Measurements from ENCODE around the gene GDF10.

Gene GDF10

DNA sequence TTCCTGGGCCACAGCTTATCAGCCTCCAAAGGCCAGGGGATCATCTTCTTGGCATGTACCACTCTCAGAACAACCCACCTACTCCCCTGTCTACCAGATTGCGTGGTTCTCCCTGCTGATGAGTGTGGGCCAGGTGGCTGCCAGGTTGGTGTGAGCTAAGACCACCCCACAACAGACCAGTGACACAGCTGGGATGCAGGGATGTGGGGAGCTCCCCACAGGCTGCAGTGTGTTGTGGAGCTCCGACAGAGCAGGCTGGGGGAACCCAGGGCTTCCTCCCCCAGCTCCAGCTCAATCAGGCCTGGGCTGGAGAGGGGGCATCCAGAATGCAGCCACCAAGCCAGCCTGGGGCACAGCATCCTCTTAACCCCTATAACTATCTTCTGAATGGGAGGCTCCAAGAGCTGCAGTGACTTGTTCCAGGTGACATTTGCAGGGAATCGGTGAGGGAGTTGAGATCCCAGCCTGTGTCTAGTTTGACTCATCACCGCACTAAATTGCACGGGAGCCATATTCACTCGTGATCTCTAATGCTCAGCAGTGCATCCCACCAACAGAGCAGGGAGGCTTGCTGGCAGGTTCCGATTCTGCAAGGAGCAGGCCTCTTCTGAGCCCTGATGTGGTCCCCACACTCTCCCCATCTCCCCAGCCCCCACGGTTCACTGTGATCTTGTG is 21.7 kb downstream of the GDF10 start:
- no peaks in the 10 kb centered on the region for H3K27me3 ChIP-seq
- H3K4me2 ChIP-seq, result no peak overlapping the region
- no peaks in the 10 kb centered on the region for H3K4me1 ChIP-seq
- no peaks in the 10 kb centered on the region for H3K9me3 ChIP-seq
- H3K9ac ChIP-seq, result no peak overlapping the region
- H4K20me1 ChIP-seq, result no peaks in the 10 kb centered on the region
- TF ChIP-seq Cebpa-rat (IDR thresholded peaks at IDR 0.05), result no peak
- H3K36me3 ChIP-seq, result no peaks in the 10 kb centered on the region
- no peak overlapping the region for H3K27ac ChIP-seq
- no peak overlapping the region for H3K4me3 ChIP-seq

DNA sequence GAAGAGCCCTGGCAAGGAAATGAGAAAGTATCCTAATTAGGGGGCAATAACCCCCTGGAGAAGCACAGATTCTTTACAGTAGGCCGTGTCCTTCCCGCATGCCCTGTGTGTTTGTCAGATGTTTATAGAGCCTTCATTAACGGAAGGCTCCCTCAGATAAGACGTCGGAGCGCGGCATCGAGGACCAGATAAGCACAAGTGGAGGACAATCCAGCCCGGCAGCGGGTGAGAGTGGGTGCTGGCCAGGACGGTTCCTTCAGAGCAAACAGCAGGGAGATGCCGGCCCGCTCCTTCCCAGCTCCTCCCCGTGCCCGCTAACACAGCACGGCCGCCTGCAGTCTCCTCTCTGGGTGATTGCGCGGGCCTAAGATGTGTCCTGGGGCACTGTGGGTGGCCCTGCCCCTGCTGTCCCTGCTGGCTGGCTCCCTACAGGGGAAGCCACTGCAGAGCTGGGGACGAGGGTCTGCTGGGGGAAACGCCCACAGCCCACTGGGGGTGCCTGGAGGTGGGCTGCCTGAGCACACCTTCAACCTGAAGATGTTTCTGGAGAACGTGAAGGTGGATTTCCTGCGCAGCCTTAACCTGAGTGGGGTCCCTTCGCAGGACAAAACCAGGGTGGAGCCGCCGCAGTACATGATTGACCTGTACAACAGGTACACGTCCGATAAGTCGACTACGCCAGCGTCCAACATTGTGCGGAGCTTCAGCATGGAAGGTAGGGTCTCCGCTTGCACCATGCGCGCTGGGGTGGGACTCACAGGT is 22.5 kb downstream of the GDF10 start, which contains the start of gene GDF2:
TSS of gene GDF2 (plus strand) at position 155 of the 762 bp plus-strand sequence. CDS start at position 370, 215 bp downstream.
- no peaks in the 10 kb centered on the region for H3K9me3 ChIP-seq
- H3K9ac ChIP-seq, result no peak within 1 kb of the TSS
- H3K36me3 ChIP-seq, result no peaks in the 10 kb centered on the region
- no peak within 1 kb of the TSS for H3K4me2 ChIP-seq
- H4K20me1 ChIP-seq, result no peaks in the 10 kb centered on the region
- H3K4me3 ChIP-seq, result no peak within 1 kb of the TSS
- no peak for TF ChIP-seq Cebpa-rat (IDR thresholded peaks at IDR 0.05)
- H3K4me1 ChIP-seq, result no peaks in the 10 kb centered on the region
- H3K27ac ChIP-seq, result no peak within 1 kb of the TSS
- H3K27me3 ChIP-seq, result no peaks in the 10 kb centered on the region

DNA sequence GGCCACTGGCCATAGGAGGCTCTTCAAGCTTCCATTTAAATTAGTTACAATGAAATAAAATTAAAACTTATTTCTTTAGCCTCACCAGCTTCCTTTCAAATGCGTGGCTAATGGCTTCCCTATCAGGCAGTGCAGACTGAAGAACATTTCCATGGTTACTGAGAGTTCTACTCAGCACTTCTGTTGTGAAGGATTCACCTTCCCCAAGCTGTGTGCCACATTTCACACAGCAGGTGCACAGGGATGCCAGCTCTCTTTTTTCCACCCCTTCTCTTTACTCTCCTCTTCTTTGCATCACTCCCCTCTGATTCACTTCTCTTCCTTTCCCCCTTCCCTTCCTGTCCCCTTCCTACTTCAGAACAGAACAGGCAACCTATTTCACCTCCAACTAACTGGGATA is 23.1 kb downstream of the GDF10 start:
- no peaks in the 10 kb centered on the region for H3K9me3 ChIP-seq
- H3K4me3 ChIP-seq, result no peak overlapping the region
- no peak overlapping the region for H3K27ac ChIP-seq
- TF ChIP-seq Cebpa-rat (IDR thresholded peaks at IDR 0.05), result no peak
- no peak overlapping the region for H3K4me2 ChIP-seq
- H3K4me1 ChIP-seq, result no peaks in the 10 kb centered on the region
- H3K27me3 ChIP-seq, result no peaks in the 10 kb centered on the region
- no peak overlapping the region for H3K9ac ChIP-seq
- H4K20me1 ChIP-seq, result no peaks in the 10 kb centered on the region
- no peaks in the 10 kb centered on the region for H3K36me3 ChIP-seq

DNA sequence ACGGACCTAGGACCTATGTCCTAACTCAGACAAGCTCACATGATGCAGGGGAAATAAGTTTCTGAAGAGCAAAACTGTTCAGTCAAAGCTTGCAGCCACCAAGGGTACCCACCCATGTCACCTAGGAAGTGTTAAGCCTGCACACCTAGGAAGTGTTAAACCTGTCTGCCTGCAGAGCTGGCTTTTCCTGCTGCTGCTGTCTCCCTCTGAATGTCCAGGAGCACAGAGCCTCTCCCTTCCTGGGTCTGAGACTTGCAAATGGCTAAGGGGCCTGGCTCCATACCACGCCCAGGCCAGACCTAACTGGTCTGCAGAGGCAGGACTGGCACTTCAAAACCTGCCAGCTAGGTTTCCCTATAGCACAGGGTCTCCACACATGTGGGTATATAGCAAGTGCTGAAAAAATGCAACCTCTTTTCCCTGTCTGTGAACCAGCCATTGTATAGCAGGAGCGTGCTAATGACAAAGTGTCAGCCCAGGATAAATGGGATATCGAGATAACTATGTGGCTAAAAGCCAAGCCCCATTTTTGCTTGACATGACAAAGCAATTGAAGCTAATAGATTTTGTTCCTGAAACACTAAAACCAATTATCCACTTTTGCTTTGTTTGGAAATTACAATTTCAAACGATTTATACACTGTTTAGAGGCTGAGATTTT is 23.8 kb downstream of the GDF10 start:
- H3K27ac ChIP-seq, result no peak overlapping the region
- H3K4me3 ChIP-seq, result no peak overlapping the region
- TF ChIP-seq Cebpa-rat (IDR thresholded peaks at IDR 0.05), result no peak
- no peaks in the 10 kb centered on the region for H3K27me3 ChIP-seq
- H3K36me3 ChIP-seq, result no peaks in the 10 kb centered on the region
- no peak overlapping the region for H3K4me2 ChIP-seq
- H3K4me1 ChIP-seq, result no peaks in the 10 kb centered on the region
- H3K9me3 ChIP-seq, result no peaks in the 10 kb centered on the region
- no peak overlapping the region for H3K9ac ChIP-seq
- H4K20me1 ChIP-seq, result no peaks in the 10 kb centered on the region

DNA sequence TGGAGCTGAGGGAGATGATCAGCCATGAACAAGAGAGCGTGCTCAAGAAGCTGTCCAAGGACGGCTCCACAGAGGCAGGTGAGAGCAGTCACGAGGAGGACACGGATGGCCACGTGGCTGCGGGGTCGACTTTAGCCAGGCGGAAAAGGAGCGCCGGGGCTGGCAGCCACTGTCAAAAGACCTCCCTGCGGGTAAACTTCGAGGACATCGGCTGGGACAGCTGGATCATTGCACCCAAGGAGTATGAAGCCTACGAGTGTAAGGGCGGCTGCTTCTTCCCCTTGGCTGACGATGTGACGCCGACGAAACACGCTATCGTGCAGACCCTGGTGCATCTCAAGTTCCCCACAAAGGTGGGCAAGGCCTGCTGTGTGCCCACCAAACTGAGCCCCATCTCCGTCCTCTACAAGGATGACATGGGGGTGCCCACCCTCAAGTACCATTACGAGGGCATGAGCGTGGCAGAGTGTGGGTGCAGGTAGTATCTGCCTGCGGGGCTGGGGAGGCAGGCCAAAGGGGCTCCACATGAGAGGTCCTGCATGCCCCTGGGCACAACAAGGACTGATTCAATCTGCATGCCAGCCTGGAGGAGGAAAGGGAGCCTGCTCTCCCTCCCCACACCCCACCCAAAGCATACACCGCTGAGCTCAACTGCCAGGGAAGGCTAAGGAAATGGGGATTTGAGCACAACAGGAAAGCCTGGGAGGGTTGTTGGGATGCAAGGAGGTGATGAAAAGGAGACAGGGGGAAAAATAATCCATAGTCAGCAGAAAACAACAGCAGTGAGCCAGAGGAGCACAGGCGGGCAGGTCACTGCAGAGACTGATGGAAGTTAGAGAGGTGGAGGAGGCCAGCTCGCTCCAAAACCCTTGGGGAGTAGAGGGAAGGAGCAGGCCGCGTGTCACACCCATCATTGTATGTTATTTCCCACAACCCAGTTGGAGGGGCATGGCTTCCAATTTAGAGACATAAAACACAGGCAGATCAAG is 25.6 kb downstream of the GDF10 start:
- Histone ChIP-seq H3K36me3 (no peaks in the 10 kb centered on the region), H3K27ac (no peak overlapping the region), H4K20me1 (no peaks in the 10 kb centered on the region), H3K9ac (no peak overlapping the region), H3K4me1 (no peaks in the 10 kb centered on the region), H3K27me3 (no peaks in the 10 kb centered on the region), H3K4me3 (no peak overlapping the region), H3K9me3 (no peaks in the 10 kb centered on the region), H3K4me2 (no peak overlapping the region)
- no peak for TF ChIP-seq Cebpa-rat (IDR thresholded peaks at IDR 0.05)

DNA sequence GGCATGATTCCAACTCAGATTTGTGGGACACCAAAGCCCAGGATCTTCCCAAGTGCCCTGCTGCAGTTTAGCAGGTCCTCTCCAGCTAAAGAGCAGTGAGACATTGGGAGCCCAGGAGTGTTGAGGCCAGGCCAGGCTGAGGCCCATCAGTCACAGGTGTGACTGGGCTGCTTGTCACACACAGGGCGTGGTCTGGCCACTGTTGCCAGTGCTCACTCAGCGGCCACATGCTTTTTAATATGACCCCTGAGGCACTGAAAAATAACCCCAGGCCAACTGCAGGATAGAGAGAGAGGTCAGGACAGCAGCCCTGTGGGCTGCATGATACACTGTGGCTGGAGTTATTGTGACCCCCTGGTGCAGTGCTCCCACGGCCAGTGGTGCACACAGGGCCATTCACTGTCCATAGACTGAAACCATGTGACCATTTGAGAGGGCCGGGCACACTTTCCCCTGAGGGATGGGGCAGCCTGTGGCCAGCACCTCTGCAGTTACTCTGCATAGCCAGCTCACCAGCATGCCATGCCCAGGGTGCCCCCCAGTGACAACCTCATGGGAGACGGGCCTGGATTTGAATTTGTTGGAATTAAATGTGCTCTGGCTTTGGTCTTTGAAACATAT is 26.4 kb downstream of the GDF10 start:
- Histone ChIP-seq H3K4me2 (no peak overlapping the region), H4K20me1 (no peaks in the 10 kb centered on the region), H3K9me3 (no peaks in the 10 kb centered on the region), H3K4me3 (no peak overlapping the region), H3K27ac (no peak overlapping the region), H3K27me3 (no peaks in the 10 kb centered on the region), H3K9ac (no peak overlapping the region), H3K36me3 (no peaks in the 10 kb centered on the region), H3K4me1 (no peaks in the 10 kb centered on the region)
- no peak for TF ChIP-seq Cebpa-rat (IDR thresholded peaks at IDR 0.05)

DNA sequence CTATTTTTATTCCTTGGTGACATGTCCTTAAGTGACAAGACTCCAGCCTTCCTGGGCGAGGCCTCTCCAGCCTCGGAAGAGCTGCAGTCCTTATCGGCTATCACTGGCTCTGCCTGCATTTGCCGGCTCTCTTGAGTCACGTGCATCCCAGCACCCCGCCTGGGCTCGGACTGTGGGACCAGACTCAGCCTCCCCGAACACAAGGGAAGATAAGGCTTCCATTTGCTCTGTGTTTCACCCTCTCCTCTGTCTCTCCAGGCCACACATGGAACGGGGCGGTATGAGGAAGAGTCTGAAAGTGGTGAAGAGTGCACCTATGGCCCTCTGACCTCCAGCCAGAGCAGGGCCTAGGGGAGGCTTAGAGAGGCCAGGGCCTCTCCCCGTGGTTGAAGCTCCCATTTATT is 26.9 kb downstream of the GDF10 start:
- no peaks in the 10 kb centered on the region for H3K36me3 ChIP-seq
- H3K9ac ChIP-seq, result no peak overlapping the region
- no peak overlapping the region for H3K4me3 ChIP-seq
- no peaks in the 10 kb centered on the region for H4K20me1 ChIP-seq
- no peaks in the 10 kb centered on the region for H3K27me3 ChIP-seq
- H3K27ac ChIP-seq, result no peak overlapping the region
- TF ChIP-seq Cebpa-rat (IDR thresholded peaks at IDR 0.05), result no peak
- no peaks in the 10 kb centered on the region for H3K9me3 ChIP-seq
- no peaks in the 10 kb centered on the region for H3K4me1 ChIP-seq
- no peak overlapping the region for H3K4me2 ChIP-seq

DNA sequence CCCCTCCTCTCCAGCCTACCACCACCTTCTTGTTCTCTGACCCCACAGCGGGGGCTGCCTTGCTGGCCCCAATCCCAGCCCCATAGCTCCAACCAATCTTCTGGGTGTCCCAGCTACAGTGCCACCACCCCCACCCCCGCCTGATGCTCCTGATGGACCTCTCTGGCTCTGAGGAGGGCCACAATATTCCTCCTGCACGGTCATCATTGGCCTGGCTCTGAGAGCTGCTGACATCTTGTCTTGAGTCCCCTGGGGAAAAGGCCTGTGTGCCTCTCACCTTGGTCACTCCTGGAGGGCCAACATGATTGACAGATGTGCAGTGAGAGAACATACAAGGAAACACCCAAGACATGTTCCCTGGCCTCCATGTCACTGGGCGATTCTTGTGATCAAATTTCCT is 29.9 kb downstream of the GDF10 start:
- Histone ChIP-seq H3K27me3 (no peaks in the 10 kb centered on the region), H3K4me2 (no peak overlapping the region), H3K4me1 (no peaks in the 10 kb centered on the region), H3K4me3 (no peak overlapping the region), H4K20me1 (no peaks in the 10 kb centered on the region), H3K36me3 (no peaks in the 10 kb centered on the region), H3K9ac (no peak overlapping the region), H3K9me3 (no peaks in the 10 kb centered on the region), H3K27ac (no peak overlapping the region)
- no peak for TF ChIP-seq Cebpa-rat (IDR thresholded peaks at IDR 0.05)

DNA sequence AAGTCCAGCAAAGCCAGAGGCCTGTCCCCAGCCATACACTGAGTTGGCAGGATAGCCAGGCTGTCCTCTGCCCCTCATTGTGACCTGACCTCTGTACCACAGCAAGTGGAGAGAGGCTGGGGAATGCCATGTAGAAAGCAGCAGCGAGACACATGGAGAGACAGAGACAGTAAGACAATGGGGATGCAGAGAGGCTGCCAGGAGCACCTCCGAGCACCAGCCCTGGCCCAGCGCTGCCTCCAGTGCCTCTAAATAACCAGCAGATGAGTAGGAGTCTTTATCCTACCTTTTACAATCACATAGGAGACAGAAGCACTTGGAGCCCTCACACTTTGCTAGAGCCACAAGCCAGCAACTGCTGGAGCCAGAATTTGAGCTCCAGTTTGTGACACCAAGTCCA is 30.4 kb downstream of the GDF10 start:
- H3K4me1 ChIP-seq, result no peaks in the 10 kb centered on the region
- no peak overlapping the region for H3K9ac ChIP-seq
- H3K27me3 ChIP-seq, result no peaks in the 10 kb centered on the region
- no peaks in the 10 kb centered on the region for H3K36me3 ChIP-seq
- H4K20me1 ChIP-seq, result no peaks in the 10 kb centered on the region
- H3K4me3 ChIP-seq, result no peak overlapping the region
- TF ChIP-seq Cebpa-rat (IDR thresholded peaks at IDR 0.05), result no peak
- H3K27ac ChIP-seq, result no peak overlapping the region
- H3K9me3 ChIP-seq, result no peaks in the 10 kb centered on the region
- H3K4me2 ChIP-seq, result no peak overlapping the region
